Liver (tissue), 9 donors: ENCODE measurements around the gene OTOG. TPM values are rescaled to one million over a fixed set of nuclear protein-coding genes. Genes with fewer than 3 reads are reported as not detected.

Source experiments
- DNase-seq: peaks from one replicate; pipeline ENCODE4 v3.0.0-alpha.2; 2017; ENCODE audit warnings: low spot score
- H3K27ac ChIP-seq, 2 donors: one replicate each; pipeline ENCODE4 v1.7.0; 2013; ENCODE audit warnings: inconsistent platforms in 2 of 2, low read length in 2 of 2, control low read depth in 1 of 2, low read depth in 1 of 2, mild to moderate bottlenecking in 1 of 2
- H3K27me3 ChIP-seq, 4 donors: one replicate each; pipeline versions ENCODE4 v1.6.1 to v1.7.0; 2013; ENCODE audit warnings: low read length in 3 of 4, inconsistent platforms in 1 of 4, mild to moderate bottlenecking in 1 of 4, moderate library complexity in 1 of 4; ENCODE audit not compliant: control insufficient read depth in 4 of 4, insufficient read depth in 4 of 4
- H3K36me3 ChIP-seq, 4 donors: one replicate each; pipeline versions ENCODE4 v1.6.1 to v1.7.0; 2013; ENCODE audit warnings: low read length in 3 of 4, mild to moderate bottlenecking in 3 of 4, low read depth in 1 of 4, moderate library complexity in 1 of 4; ENCODE audit not compliant: control insufficient read depth in 4 of 4, insufficient read depth in 3 of 4
- H3K4me1 ChIP-seq, 4 donors: one replicate each; pipeline versions ENCODE4 v1.6.1 to v1.7.0; 2013; ENCODE audit warnings: low read length in 3 of 4, mild to moderate bottlenecking in 3 of 4, moderate library complexity in 1 of 4; ENCODE audit not compliant: control insufficient read depth in 4 of 4, insufficient read depth in 4 of 4
- H3K4me3 ChIP-seq, 3 donors: one replicate each; pipeline versions ENCODE4 v1.6.1 to v1.7.0; 2013; ENCODE audit warnings: low read length in 3 of 3, control low read depth in 1 of 3, low read depth in 1 of 3, mild to moderate bottlenecking in 1 of 3
- H3K9ac ChIP-seq, 2 donors: one replicate each; pipeline ENCODE4 v1.7.0; 2013; ENCODE audit warnings: low read length in 2 of 2, mild to moderate bottlenecking in 2 of 2, moderate library complexity in 2 of 2, control low read depth in 1 of 2, low read depth in 1 of 2
- H3K9me3 ChIP-seq, 4 donors: one replicate each; pipeline versions ENCODE4 v1.6.1 to v1.7.0; 2013; ENCODE audit warnings: low read length in 3 of 4; ENCODE audit not compliant: control insufficient read depth in 4 of 4
- ATF3 ChIP-seq: IDR thresholded peaks from 2 replicates; pipeline ENCODE4 v1.6.1; 2016; ENCODE audit warnings: antibody characterized with exemption
- FOXA1 ChIP-seq: IDR thresholded peaks from 2 replicates; pipeline ENCODE4 v1.6.1; 2016; ENCODE audit warnings: antibody characterized with exemption
- GABPA ChIP-seq, 2 donors: IDR thresholded peaks in 1 of 2; conservative IDR thresholded peaks in 1 of 2; 2 replicates each; pipeline ENCODE4 v1.6.1; 2016; ENCODE audit warnings: antibody characterized with exemption in 2 of 2, mild to moderate bottlenecking in 1 of 2, moderate library complexity in 1 of 2
- MAX ChIP-seq: IDR thresholded peaks from 2 replicates; pipeline ENCODE4 v1.6.1; 2016; ENCODE audit warnings: antibody characterized with exemption
- NR2F2 ChIP-seq: IDR thresholded peaks from 2 replicates; pipeline ENCODE4 v1.6.1; 2016; ENCODE audit warnings: antibody characterized with exemption
- RAD21 ChIP-seq, 2 donors: IDR thresholded peaks; 2 replicates each; pipeline ENCODE4 v1.6.1; 2016; ENCODE audit warnings: antibody characterized with exemption in 2 of 2, mild to moderate bottlenecking in 2 of 2
- RXRA ChIP-seq, 2 donors: IDR thresholded peaks; 2 replicates each; pipeline ENCODE4 v1.6.1; 2017 to 2018; ENCODE audit warnings: antibody characterized with exemption in 2 of 2, mild to moderate bottlenecking in 1 of 2
- SP1 ChIP-seq: IDR thresholded peaks from 2 replicates; pipeline ENCODE4 v1.6.1; 2018; ENCODE audit warnings: antibody characterized with exemption, mild to moderate bottlenecking
- YY1 ChIP-seq: IDR thresholded peaks from 2 replicates; pipeline ENCODE4 v1.6.1; 2016; ENCODE audit warnings: antibody characterized with exemption, mild to moderate bottlenecking
- ZBTB33 ChIP-seq: IDR thresholded peaks from 2 replicates; pipeline ENCODE4 v1.6.1; 2016; ENCODE audit warnings: antibody characterized with exemption
- whole genome bisulfite sequencing: extraction: QIAGEN DNeasy Blood & Tissue Kit; methylation state at CpG from one replicate; pipeline ENCODE4 v1.1.7; 2013; 5-methylcytosine and 5-hydroxymethylcytosine counted together
- polyA plus RNA-seq, 2 donors: library from polyadenylated mRNA; stranded (reverse) in 1 of 2; unstranded in 1 of 2; fragments of 200-250 nt in 1 of 2; fragments of >200 nt in 1 of 2; fragmentation: Nextera tagmentation in 1 of 2; extraction: Ambion mirVana in 1 of 2; gene quantifications; one replicate each; pipeline versions ENCODE4 v1.2.1 to v1.2.3, GENCODE V29; 2013 to 2015
- total RNA-seq, 2 donors: library from RNA; depleted of rRNA; stranded (reverse); fragments of >200 nt; gene quantifications; one replicate each; pipeline ENCODE4 v1.2.3, GENCODE V29; 2014
- TF ChIP-seq, protein P1 (sequence below): IDR thresholded peaks from 2 replicates; pipeline ENCODE4 v1.6.1; 2016; ENCODE audit warnings: antibody characterized with exemption, mild to moderate bottlenecking
- donor health status: healthy.
- donor health status: healthy.
- donor health status: healthy.
- donor health status: healthy.
- donor health status: healthy.

OTOG gene
- total and polyA plus RNA-seq, 4 donors = not detected

GRCh38 chr11:17611503-17612220 lies 64.6 kb downstream of the OTOG start (continued):
- TF ChIP-seq FOXA1 = no peak
- TF ChIP-seq MAX = no peak
- TF ChIP-seq RAD21 (IDR thresholded peaks at IDR 0.05) = no peak

- H3K9me3 ChIP-seq = no peaks in the 10 kb centered on the region
- H3K4me1 ChIP-seq = no peaks in the 10 kb centered on the region
- H3K9ac ChIP-seq = no peak overlapping the region
- peaks cover 0 to 2% (median 0%) of the 10 kb centered on the region in 4 donors for H3K27me3 ChIP-seq
- no peak overlapping the region for H3K4me3 ChIP-seq
- no peaks in the 10 kb centered on the region for H3K36me3 ChIP-seq
- no peak overlapping the region for H3K27ac ChIP-seq
- TF ChIP-seq ZBTB33 (no peak), SP1 (no peak), NR2F2 (no peak)
- DNase-seq = peak; percentile 28
- WGBS = 81% methylated on average over 18 of the region's 18 CpGs
Measured at GRCh38 chr11:17612221-17613188, 65.4 kb downstream of the OTOG start.

DNA sequence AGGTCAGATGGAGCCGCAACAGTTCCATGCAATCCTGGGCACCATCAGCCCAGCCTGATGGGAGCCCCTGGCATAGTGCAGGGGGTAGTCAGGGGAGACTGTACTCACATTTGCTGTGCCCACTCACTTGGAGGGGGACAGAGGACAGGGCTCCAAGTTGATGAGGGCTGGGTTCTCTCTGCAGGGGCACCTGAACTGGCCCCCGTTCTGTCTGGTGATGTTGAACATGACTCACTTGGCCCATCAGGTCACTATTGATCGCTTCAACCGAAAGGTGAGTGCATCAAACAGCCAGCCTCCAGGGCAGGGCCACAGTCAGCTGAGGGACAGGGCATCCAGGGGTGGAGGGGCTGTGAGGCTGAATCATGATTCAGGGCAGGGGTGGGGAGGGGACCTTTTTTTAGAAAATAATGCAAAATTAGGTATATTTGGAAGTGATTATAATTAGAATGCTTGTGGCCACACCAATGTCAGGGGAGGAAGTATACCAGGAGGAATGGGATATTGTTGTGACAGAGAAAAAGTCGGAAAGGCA lies 66.4 kb downstream of the OTOG start:
- Histone ChIP-seq H3K36me3 (no peaks in the 10 kb centered on the region), H3K27ac (no peak overlapping the region), H3K27me3 (peaks cover 0 to 2% (median 0%) of the 10 kb centered on the region in 4 donors), H3K9ac (no peak overlapping the region), H3K9me3 (no peaks in the 10 kb centered on the region), H3K4me3 (no peak overlapping the region), H3K4me1 (no peaks in the 10 kb centered on the region)
- TF ChIP-seq GABPA (IDR thresholded peaks at IDR 0.05 in 1 of 2, conservative IDR thresholded peaks at IDR 0.05 in 1 of 2) (no peak), YY1 (no peak), RXRA (IDR thresholded peaks at IDR 0.05) (no peak), RAD21 (IDR thresholded peaks at IDR 0.05) (no peak), NR2F2 (no peak), ATF3 (no peak), ZBTB33 (no peak), SP1 (no peak)
- TF ChIP-seq, protein P1, sequence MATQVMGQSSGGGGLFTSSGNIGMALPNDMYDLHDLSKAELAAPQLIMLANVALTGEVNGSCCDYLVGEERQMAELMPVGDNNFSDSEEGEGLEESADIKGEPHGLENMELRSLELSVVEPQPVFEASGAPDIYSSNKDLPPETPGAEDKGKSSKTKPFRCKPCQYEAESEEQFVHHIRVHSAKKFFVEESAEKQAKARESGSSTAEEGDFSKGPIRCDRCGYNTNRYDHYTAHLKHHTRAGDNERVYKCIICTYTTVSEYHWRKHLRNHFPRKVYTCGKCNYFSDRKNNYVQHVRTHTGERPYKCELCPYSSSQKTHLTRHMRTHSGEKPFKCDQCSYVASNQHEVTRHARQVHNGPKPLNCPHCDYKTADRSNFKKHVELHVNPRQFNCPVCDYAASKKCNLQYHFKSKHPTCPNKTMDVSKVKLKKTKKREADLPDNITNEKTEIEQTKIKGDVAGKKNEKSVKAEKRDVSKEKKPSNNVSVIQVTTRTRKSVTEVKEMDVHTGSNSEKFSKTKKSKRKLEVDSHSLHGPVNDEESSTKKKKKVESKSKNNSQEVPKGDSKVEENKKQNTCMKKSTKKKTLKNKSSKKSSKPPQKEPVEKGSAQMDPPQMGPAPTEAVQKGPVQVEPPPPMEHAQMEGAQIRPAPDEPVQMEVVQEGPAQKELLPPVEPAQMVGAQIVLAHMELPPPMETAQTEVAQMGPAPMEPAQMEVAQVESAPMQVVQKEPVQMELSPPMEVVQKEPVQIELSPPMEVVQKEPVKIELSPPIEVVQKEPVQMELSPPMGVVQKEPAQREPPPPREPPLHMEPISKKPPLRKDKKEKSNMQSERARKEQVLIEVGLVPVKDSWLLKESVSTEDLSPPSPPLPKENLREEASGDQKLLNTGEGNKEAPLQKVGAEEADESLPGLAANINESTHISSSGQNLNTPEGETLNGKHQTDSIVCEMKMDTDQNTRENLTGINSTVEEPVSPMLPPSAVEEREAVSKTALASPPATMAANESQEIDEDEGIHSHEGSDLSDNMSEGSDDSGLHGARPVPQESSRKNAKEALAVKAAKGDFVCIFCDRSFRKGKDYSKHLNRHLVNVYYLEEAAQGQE = no peak
- WGBS = 74% methylated on average over 5 of the region's 5 CpGs
- DNase-seq = peak; percentile 23
